ENCODE measurements around the gene RABGAP1L.

DNA sequence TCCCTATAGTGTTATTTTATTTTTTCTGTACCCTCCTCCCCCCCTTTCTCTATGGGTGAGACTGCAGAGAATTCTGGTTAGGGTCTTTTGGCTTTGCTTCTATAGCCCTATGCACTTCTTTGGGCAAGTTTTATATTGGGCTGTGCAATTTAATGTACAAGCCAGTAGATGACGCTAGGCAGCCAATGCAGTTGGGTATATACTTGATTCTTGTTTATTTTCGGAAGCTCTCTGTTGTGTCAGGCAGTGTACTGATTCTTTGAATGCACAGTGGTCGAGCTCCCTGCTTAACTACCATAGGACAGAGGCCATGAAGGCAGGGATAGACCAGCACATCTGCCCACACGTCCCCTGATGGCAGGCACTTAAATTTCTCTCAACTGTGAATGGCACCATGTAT lies 254.3 kb downstream of the RABGAP1L start:
- TF ChIP-seq POLR2AphosphoS5 (IDR thresholded peaks at IDR 0.05; ENCODE audit: low read depth, low read length): no peak
- no peak for TF ChIP-seq TAF1 (IDR thresholded peaks at IDR 0.05; ENCODE audit: low read depth, low read length)
- TF ChIP-seq POLR2A (IDR thresholded peaks at IDR 0.05; ENCODE audit: low read depth, low read length): no peak
- TF ChIP-seq PAX5 (IDR thresholded peaks at IDR 0.05; ENCODE audit: insufficient read depth, low read length, severe bottlenecking): no peak
